Activated B cell treated with CpG ODN at 0.5 μM for 24 hours (primary cell): ENCODE results near the gene CNTRL. TPM values are rescaled to one million over a fixed set of nuclear protein-coding genes. Genes with fewer than 3 reads are reported as not detected.

Experiments
- ATAC-seq: fragments of 200-7000 bp; cut with Tn5 transposase; one replicate; pipeline ENCODE4 v1.10.0; 2021; ENCODE audit warnings: low read depth, mild to moderate bottlenecking, moderate library complexity
- CTCF ChIA-PET: fragments of 350-600 bp; sonication (Branson Sonifier 250); formaldehyde crosslinking; loops from one replicate; lab custom pipeline; 2021; ENCODE audit warnings: antibody characterized with exemption; lab: Charles Lee
- POLR2A ChIA-PET: fragments of 350-600 bp; sonication (Branson Sonifier 250); formaldehyde crosslinking; loops from one replicate; lab custom pipeline; 2021; ENCODE audit warnings: antibody characterized with exemption; lab: Charles Lee
- DNase-seq: peaks from one replicate; pipeline ENCODE4 v3.0.0; 2022
- H3K27ac Mint-ChIP-seq: one replicate; pipeline ENCODE4 v1.8.0; 2020; ENCODE audit warnings: mixed read lengths
- H3K27me3 Mint-ChIP-seq: one replicate; pipeline ENCODE4 v1.8.0; 2021; ENCODE audit warnings: mixed read lengths
- H3K36me3 Mint-ChIP-seq: one replicate; pipeline ENCODE4 v1.8.0; 2021; ENCODE audit warnings: low read depth, mixed read lengths
- H3K4me1 Mint-ChIP-seq: one replicate; pipeline ENCODE4 v1.8.0; 2021; ENCODE audit warnings: mixed read lengths
- H3K4me3 Mint-ChIP-seq: one replicate; pipeline ENCODE4 v1.8.0; 2020; ENCODE audit warnings: mild to moderate bottlenecking, mixed read lengths
- H3K9me3 Mint-ChIP-seq: one replicate; pipeline ENCODE4 v1.8.0; 2020; ENCODE audit warnings: mixed read lengths
- CTCF ChIP-seq: fragments of 200-600 bp; IDR thresholded peaks from one replicate; pipeline ENCODE4 v1.8.0; 2022; ENCODE audit warnings: antibody characterized with exemption, mild to moderate bottlenecking
- intact Hi-C: fragments of 100-400 bp; cut with micrococcal nuclease; formaldehyde crosslinking; loops from one replicate; pipeline ENCODE4 v1.15.1; 2024
- total RNA-seq: library from RNA; stranded (reverse); gene quantifications from 2 replicates; pipeline ENCODE4 v1.2.3, GENCODE V29; 2022

The CNTRL gene
- total RNA-seq, 1 donor from 2014 or later, result 110 TPM

GRCh38 chr9:121204121-121204520 is 129.4 kb downstream of the CNTRL start:
- Mint-ChIP-seq H3K27ac (no peak overlapping the region), H3K9me3 (no peaks in the 10 kb centered on the region), H3K36me3 (peaks cover 11% of the 10 kb centered on the region), H3K27me3 (no peaks in the 10 kb centered on the region), H3K4me1 (peaks cover 64% of the 10 kb centered on the region), H3K4me3 (no peak overlapping the region)
- ChIA-PET CTCF (interaction anchor here (1.5 to 1.7 kb wide), 2 partner anchors 8 to 83 kb away, joined by 3 to 4 read pairs; no protein-coding TSS in a partner anchor), POLR2A (no interaction called here)
- DNase-seq, result no peak
- intact Hi-C loops, result loop anchor here (5.0 to 10.0 kb wide), 4 partner anchors 168 to 492 kb away; partner anchors contain the start of genes MEGF9 and STOM
- TF ChIP-seq CTCF, result no peak
- no peak for ATAC-seq

- DNase-seq (no peak), ATAC-seq (no peak)
- Mint-ChIP-seq H3K27ac (no peak overlapping the region), H3K9me3 (no peaks in the 10 kb centered on the region), H3K4me3 (no peak overlapping the region), H3K4me1 (peaks cover 59% of the 10 kb centered on the region), H3K27me3 (no peaks in the 10 kb centered on the region), H3K36me3 (peaks cover 11% of the 10 kb centered on the region)
- intact Hi-C loops, result loop anchor here (5.0 to 10.0 kb wide), 4 partner anchors 168 to 492 kb away; partner anchors contain the start of genes MEGF9 and STOM
- POLR2A ChIA-PET, result no interaction called here
- no peak for TF ChIP-seq CTCF
- CTCF ChIA-PET, result interaction anchor here (1.5 to 1.7 kb wide), 2 partner anchors 8 to 83 kb away, joined by 3 to 4 read pairs; no protein-coding TSS in a partner anchor
Measured at GRCh38 chr9:121204611-121205010, 129.9 kb downstream of the CNTRL start.

GRCh38 chr9:121206516-121207370 is 132.0 kb downstream of the CNTRL start:
- Mint-ChIP-seq H3K27ac (peak overlapping the region; percentile 91), H3K27me3 (no peaks in the 10 kb centered on the region), H3K4me1 (peaks cover 50% of the 10 kb centered on the region), H3K4me3 (peak overlapping the region; percentile 74), H3K9me3 (no peaks in the 10 kb centered on the region), H3K36me3 (peaks cover 18% of the 10 kb centered on the region)
- POLR2A ChIA-PET, result interaction anchor here (0.6 to 1.9 kb wide), 5 partner anchors 22 to 125 kb away, joined by 3 to 9 read pairs (median 3); no protein-coding TSS in a partner anchor
- no peak for DNase-seq
- CTCF ChIA-PET, result interaction anchor here (0.6 to 0.8 kb wide), 2 partner anchors 8 to 38 kb away, joined by 3 read pairs; no protein-coding TSS in a partner anchor
- intact Hi-C loops, result loop anchor here (2.0 to 10.0 kb wide), 2 partner anchors 132 to 222 kb away; partner anchors contain the start of gene CNTRL
- ATAC-seq, result peak; percentile 55
- TF ChIP-seq CTCF, result no peak

GRCh38 chr9:121207371-121207940 is 132.7 kb downstream of the CNTRL start:
- DNase-seq (no peak), ATAC-seq (peak; percentile 91)
- Mint-ChIP-seq H3K4me3 (peak overlapping the region; percentile 74), H3K4me1 (peaks cover 44% of the 10 kb centered on the region), H3K27me3 (no peaks in the 10 kb centered on the region), H3K36me3 (peaks cover 20% of the 10 kb centered on the region), H3K27ac (peak overlapping the region; percentile 91), H3K9me3 (no peaks in the 10 kb centered on the region)
- CTCF ChIA-PET, result interaction anchor here (0.6 to 1.3 kb wide), 4 partner anchors 8 to 194 kb away, joined by 3 to 5 read pairs (median 3); no protein-coding TSS in a partner anchor
- intact Hi-C loops, result loop anchor here (2.0 to 10.0 kb wide), 2 partner anchors 133 to 223 kb away; partner anchors contain the start of gene CNTRL
- TF ChIP-seq CTCF, result no peak
- POLR2A ChIA-PET, result interaction anchor here (0.6 to 1.9 kb wide), 13 partner anchors 8 to 1705 kb away, joined by 3 to 9 read pairs (median 3); partner anchors contain the start of genes FBXW2, GSN and ZBTB6
